CD4-positive, alpha-beta memory T cell (primary cell): Measurements from ENCODE around the gene TNFRSF19. TPM values are rescaled to one million over a fixed set of nuclear protein-coding genes. Genes with fewer than 3 reads are reported as not detected.

Source experiments
- CTCF ChIA-PET: fragments of 350-600 bp; sonication (Branson Sonifier 250); formaldehyde crosslinking; loops from one replicate; lab custom pipeline; 2021; ENCODE audit warnings: inconsistent platforms; ENCODE audit not compliant: partially characterized antibody; lab: Charles Lee
- POLR2A ChIA-PET: fragments of 350-600 bp; sonication (Branson Sonifier 250); formaldehyde crosslinking; loops from one replicate; lab custom pipeline; 2021; ENCODE audit not compliant: partially characterized antibody; lab: Charles Lee
- DNase-seq, 5 donors: peaks; one replicate each; pipeline versions ENCODE4 v3.0.0 to v3.0.0-alpha.2; 2020 to 2022; ENCODE audit warnings: mixed read lengths in 1 of 5
- H3K27ac ChIP-seq: one replicate; pipeline ENCODE4 v1.7.0; 2013; ENCODE audit warnings: low read depth, low read length
- H3K27me3 ChIP-seq: 2 replicates; pipeline ENCODE4 v1.7.0; 2013; ENCODE audit warnings: mild to moderate bottlenecking, low read length, moderate library complexity; ENCODE audit not compliant: insufficient read depth
- H3K36me3 ChIP-seq: 2 replicates; pipeline ENCODE4 v1.7.0; 2013; ENCODE audit warnings: mild to moderate bottlenecking, low read length, moderate library complexity; ENCODE audit not compliant: insufficient read depth
- H3K4me1 ChIP-seq: 2 replicates; pipeline ENCODE4 v1.7.0; 2013; ENCODE audit warnings: mild to moderate bottlenecking, low read length, moderate library complexity; ENCODE audit not compliant: insufficient read depth
- H3K4me3 ChIP-seq, 2 donors: one replicate each; pipeline ENCODE4 v1.7.0; 2013; ENCODE audit warnings: low read length in 2 of 2, mild to moderate bottlenecking in 1 of 2
- H3K9me3 ChIP-seq, 2 donors: one replicate each; pipeline ENCODE4 v1.7.0; 2013; ENCODE audit warnings: low read length in 2 of 2, control low read depth in 1 of 2; ENCODE audit not compliant: control insufficient read depth in 1 of 2
- H3K27ac Mint-ChIP-seq, 7 donors: one replicate each; pipeline ENCODE4 v1.8.0; 2020 to 2021; ENCODE audit warnings: mixed read lengths in 7 of 7, mild to moderate bottlenecking in 6 of 7, inconsistent platforms in 3 of 7, moderate library complexity in 3 of 7
- H3K27me3 Mint-ChIP-seq, 2 donors: one replicate each; pipeline ENCODE4 v1.8.0; 2020 to 2021; ENCODE audit warnings: mixed read lengths in 2 of 2
- H3K36me3 Mint-ChIP-seq, 2 donors: one replicate each; pipeline ENCODE4 v1.8.0; 2020 to 2021; ENCODE audit warnings: mixed read lengths in 2 of 2, inconsistent platforms in 1 of 2, mild to moderate bottlenecking in 1 of 2
- H3K4me1 Mint-ChIP-seq, 4 donors: one replicate each; pipeline ENCODE4 v1.8.0; 2020 to 2021; ENCODE audit warnings: mixed read lengths in 4 of 4, mild to moderate bottlenecking in 1 of 4
- H3K4me3 Mint-ChIP-seq, 8 donors: one replicate each; pipeline ENCODE4 v1.8.0; 2020 to 2021; ENCODE audit warnings: mixed read lengths in 8 of 8, mild to moderate bottlenecking in 7 of 8, moderate library complexity in 6 of 8, inconsistent platforms in 3 of 8
- H3K9me3 Mint-ChIP-seq, 8 donors: one replicate each; pipeline ENCODE4 v1.8.0; 2020 to 2021; ENCODE audit warnings: mixed read lengths in 8 of 8, mild to moderate bottlenecking in 5 of 8, inconsistent platforms in 3 of 8, moderate library complexity in 1 of 8
- intact Hi-C: fragments of 100-400 bp; cut with micrococcal nuclease; formaldehyde crosslinking; loops from one replicate; pipeline ENCODE4 v1.15.1; 2023
- polyA plus RNA-seq, 2 donors: library from polyadenylated mRNA; unstranded; fragments of 300-500 nt; fragmentation: Illumina TruSeq; gene quantifications; one replicate each; pipeline ENCODE4 v1.2.3, GENCODE V29; 2021
- total RNA-seq, 2 experiments: library from RNA; stranded (reverse); gene quantifications; one replicate each; pipeline ENCODE4 v1.2.3, GENCODE V29; 2021

The TNFRSF19 gene
- total and polyA plus RNA-seq, 4 experiments from 2014 or later = 0.27 TPM; not detected in 3

DNA sequence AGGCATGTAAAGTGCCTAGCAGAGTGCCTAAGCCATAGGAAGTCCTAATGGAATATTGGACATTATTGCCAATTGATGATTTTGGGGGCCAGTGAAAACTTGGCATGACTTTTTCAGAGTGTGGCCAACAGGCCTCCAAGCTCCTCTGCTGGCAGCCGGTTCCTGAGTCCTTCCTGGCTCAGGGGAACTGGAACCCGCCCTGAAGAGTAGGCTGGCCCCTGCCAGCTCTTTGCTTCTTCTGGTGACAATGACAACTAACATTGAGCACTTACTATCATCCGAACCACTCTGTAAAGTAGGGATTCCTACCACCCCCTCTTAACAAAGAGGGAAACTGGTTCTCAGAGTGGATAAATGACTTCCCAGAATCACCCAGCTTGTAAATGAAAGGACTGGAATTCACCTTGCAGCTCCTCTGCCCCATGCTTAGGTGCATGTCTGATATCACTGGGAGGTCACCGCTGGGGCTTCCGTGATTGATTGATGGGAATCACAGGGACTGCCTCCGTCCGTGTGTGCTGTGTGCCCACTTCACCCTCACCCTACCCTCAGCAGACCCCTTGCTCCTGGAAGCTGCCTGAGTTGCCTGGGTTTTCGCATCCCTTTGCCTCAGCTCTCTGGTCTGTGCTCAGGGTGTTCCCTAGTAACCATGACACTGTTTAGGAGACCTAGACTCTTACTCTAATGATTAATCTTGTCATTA is 50.6 kb downstream of the TNFRSF19 start:
- Histone ChIP-seq H3K4me3 (no peak overlapping the region), H3K9me3 (no peaks in the 10 kb centered on the region), H3K36me3 (no peaks in the 10 kb centered on the region), H3K27me3 (no peaks in the 10 kb centered on the region), H3K4me1 (no peaks in the 10 kb centered on the region), H3K27ac (no peak overlapping the region)
- H3K4me3 Mint-ChIP-seq = no peak overlapping the region
- peaks cover 0 to 4% of the 10 kb centered on the region in 2 donors for H3K27me3 Mint-ChIP-seq
- H3K4me1 Mint-ChIP-seq = peaks cover 0 to 5% (median 3%) of the 10 kb centered on the region in 4 donors
- peaks cover 0 to 2% (median 0%) of the 10 kb centered on the region in 8 donors for H3K9me3 Mint-ChIP-seq
- POLR2A ChIA-PET = no interaction called here
- intact Hi-C loops = no loop called here
- DNase-seq = no peak
- H3K36me3 Mint-ChIP-seq = no peaks in the 10 kb centered on the region
- CTCF ChIA-PET = interaction anchor here (0.8 kb wide), 1 partner anchor 154 kb away, joined by 3 read pairs; no protein-coding TSS in a partner anchor
- H3K27ac Mint-ChIP-seq = no peak overlapping the region

DNA sequence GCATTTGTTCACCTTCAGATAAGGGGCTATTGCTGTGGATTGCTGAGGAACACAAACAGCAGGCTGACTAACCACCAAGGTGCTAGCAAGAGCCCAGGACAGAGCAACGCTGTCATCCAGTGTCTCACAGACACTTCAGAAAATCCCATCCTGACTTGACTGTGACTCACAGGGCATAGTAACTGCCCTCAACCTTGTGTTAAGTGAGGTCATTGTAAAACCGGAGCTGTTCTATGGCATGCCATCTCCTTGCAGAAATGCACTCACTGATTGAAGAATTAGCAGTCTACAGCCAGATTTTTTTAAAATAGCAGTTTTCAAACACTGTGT is 51.1 kb downstream of the TNFRSF19 start:
- H3K4me1 ChIP-seq = no peaks in the 10 kb centered on the region
- H3K36me3 Mint-ChIP-seq = no peaks in the 10 kb centered on the region
- no peaks in the 10 kb centered on the region for H3K27me3 ChIP-seq
- no peak for DNase-seq
- peaks cover 0 to 5% (median 3%) of the 10 kb centered on the region in 4 donors for H3K4me1 Mint-ChIP-seq
- intact Hi-C loops = no loop called here
- POLR2A ChIA-PET = no interaction called here
- H3K27ac Mint-ChIP-seq = no peak overlapping the region
- no peak overlapping the region for H3K27ac ChIP-seq
- H3K36me3 ChIP-seq = no peaks in the 10 kb centered on the region
- H3K9me3 ChIP-seq = no peaks in the 10 kb centered on the region
- peaks cover 3 to 5% of the 10 kb centered on the region in 2 donors for H3K27me3 Mint-ChIP-seq
- no peak overlapping the region for H3K4me3 ChIP-seq
- H3K9me3 Mint-ChIP-seq = peaks cover 0 to 3% (median 0%) of the 10 kb centered on the region in 8 donors
- no peak overlapping the region for H3K4me3 Mint-ChIP-seq
- CTCF ChIA-PET = interaction anchor here (0.6 to 0.8 kb wide), 2 partner anchors 67 to 154 kb away, joined by 3 read pairs; no protein-coding TSS in a partner anchor

DNA sequence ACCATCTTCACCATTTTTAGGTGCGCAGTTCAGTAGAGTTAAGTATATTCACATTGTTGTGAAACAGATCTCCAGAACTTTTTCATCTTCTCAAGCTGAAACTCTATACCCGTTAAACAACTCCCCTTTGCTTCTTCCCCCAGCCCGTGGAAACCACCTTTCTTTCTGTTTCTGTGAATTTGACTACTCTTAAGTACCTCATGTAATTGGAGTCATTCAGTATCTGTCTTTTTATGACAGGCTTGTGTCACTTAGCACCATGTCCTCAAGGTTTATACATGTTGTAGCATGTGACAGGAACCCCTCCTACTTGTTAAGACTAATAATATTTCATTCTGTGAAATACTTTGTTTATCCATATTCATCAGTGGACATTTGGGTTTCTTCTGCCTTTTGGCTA is 52.8 kb downstream of the TNFRSF19 start:
- no peaks in the 10 kb centered on the region for H3K4me1 ChIP-seq
- H3K4me3 ChIP-seq = no peak overlapping the region
- Mint-ChIP-seq H3K9me3 (peaks cover 0 to 4% (median 0%) of the 10 kb centered on the region in 8 donors), H3K36me3 (no peaks in the 10 kb centered on the region), H3K27ac (no peak overlapping the region), H3K27me3 (peaks cover 3 to 12% of the 10 kb centered on the region in 2 donors), H3K4me1 (no peaks in the 10 kb centered on the region), H3K4me3 (no peak overlapping the region)
- H3K27ac ChIP-seq = no peak overlapping the region
- H3K9me3 ChIP-seq = no peaks in the 10 kb centered on the region
- no peaks in the 10 kb centered on the region for H3K36me3 ChIP-seq
- no peak for DNase-seq
- CTCF ChIA-PET = no interaction called here
- POLR2A ChIA-PET = no interaction called here
- H3K27me3 ChIP-seq = no peaks in the 10 kb centered on the region
- intact Hi-C loops = no loop called here

DNA sequence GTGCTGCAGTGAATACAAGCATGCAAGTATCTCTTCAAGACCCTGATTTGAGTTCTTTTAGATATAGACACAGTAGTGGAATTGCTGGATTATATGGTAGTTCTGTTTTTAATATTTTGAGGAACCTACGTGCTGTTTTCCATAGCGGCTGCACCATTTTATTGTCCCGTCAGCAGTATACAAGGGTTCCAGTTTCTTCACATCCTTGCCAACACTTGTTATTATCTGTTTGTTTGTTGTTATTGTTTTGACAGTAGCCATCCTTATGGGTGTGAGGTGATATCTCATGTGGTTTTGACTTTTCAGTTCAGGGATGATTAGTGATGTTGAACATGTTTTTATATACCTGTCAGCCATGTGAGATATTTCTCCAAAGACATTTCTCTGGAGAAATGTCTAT is 53.2 kb downstream of the TNFRSF19 start:
- H3K9me3 Mint-ChIP-seq = peaks cover 0 to 4% (median 0%) of the 10 kb centered on the region in 8 donors
- intact Hi-C loops = no loop called here

DNA sequence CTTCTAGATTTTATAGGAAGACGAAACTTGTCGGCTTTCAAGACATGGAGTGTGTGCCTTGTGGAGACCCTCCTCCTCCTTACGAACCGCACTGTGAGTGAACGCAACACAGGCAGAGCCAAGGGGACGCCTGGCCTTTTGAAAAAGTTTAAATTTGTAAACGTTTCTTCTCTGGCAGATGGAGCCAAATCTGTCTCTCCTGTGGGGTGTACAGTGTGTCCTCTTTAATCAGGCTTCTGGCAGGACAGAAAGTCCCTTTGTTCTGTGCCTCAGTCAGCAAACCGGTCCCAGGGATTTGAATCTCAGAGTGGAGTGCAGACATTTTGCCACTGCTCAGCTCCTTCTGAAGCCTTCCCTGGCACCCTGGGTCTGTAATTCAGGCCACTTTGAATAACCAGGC is 56.5 kb downstream of the TNFRSF19 start:
- H3K4me1 ChIP-seq = no peaks in the 10 kb centered on the region
- H3K27ac ChIP-seq = no peak overlapping the region
- H3K9me3 Mint-ChIP-seq = peaks cover 0 to 4% (median 0%) of the 10 kb centered on the region in 8 donors
- H3K27me3 Mint-ChIP-seq = peaks cover 9 to 20% of the 10 kb centered on the region in 2 donors
- ChIA-PET CTCF (no interaction called here), POLR2A (no interaction called here)
- no peaks in the 10 kb centered on the region for H3K9me3 ChIP-seq
- intact Hi-C loops = no loop called here
- no peak for DNase-seq
- H3K36me3 Mint-ChIP-seq = no peaks in the 10 kb centered on the region
- no peaks in the 10 kb centered on the region for H3K36me3 ChIP-seq
- H3K4me1 Mint-ChIP-seq = no peaks in the 10 kb centered on the region
- H3K27ac Mint-ChIP-seq = no peak overlapping the region
- H3K4me3 Mint-ChIP-seq = no peak overlapping the region
- H3K4me3 ChIP-seq = no peak overlapping the region
- no peaks in the 10 kb centered on the region for H3K27me3 ChIP-seq

More for the DNA sequence above, 53.2 kb downstream of the TNFRSF19 start:
- Histone ChIP-seq H3K4me3 (no peak overlapping the region), H3K36me3 (no peaks in the 10 kb centered on the region), H3K27ac (no peak overlapping the region), H3K27me3 (no peaks in the 10 kb centered on the region), H3K9me3 (no peaks in the 10 kb centered on the region), H3K4me1 (no peaks in the 10 kb centered on the region)
- H3K27ac Mint-ChIP-seq = no peak overlapping the region
- H3K4me1 Mint-ChIP-seq = no peaks in the 10 kb centered on the region
- ChIA-PET CTCF (no interaction called here), POLR2A (no interaction called here)
- DNase-seq = no peak
- no peaks in the 10 kb centered on the region for H3K36me3 Mint-ChIP-seq
- H3K27me3 Mint-ChIP-seq = peaks cover 3 to 15% of the 10 kb centered on the region in 2 donors
- H3K4me3 Mint-ChIP-seq = peak overlapping the region in 1 of 8 donors; percentile 23

DNA sequence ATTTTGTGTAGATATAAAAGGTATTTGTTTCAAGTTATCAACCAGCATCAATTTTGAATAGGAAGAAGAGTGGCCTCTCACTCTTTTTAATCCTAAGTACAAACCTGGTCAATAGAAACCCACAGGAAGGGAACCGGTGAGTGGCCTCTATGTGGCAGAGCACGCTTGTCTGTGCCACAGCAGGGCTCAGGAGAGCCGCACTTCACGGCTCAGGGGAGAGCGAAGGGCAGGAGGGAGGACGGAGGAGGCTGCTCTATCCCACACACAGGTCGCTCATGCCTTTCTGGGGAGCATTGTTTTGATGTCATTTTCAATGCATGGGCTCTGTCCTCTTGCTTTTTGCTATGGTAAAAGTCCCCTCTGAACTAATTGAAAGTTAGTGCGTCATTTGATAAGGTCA is 57.2 kb downstream of the TNFRSF19 start:
- Histone ChIP-seq H3K36me3 (no peaks in the 10 kb centered on the region), H3K4me1 (no peaks in the 10 kb centered on the region), H3K9me3 (no peaks in the 10 kb centered on the region), H3K27ac (no peak overlapping the region), H3K4me3 (no peak overlapping the region), H3K27me3 (no peaks in the 10 kb centered on the region)
- H3K9me3 Mint-ChIP-seq = peaks cover 0 to 4% (median 0%) of the 10 kb centered on the region in 8 donors
- DNase-seq = no peak
- no peak overlapping the region for H3K4me3 Mint-ChIP-seq
- H3K4me1 Mint-ChIP-seq = no peaks in the 10 kb centered on the region
- H3K27ac Mint-ChIP-seq = no peak overlapping the region
- CTCF ChIA-PET = no interaction called here
- POLR2A ChIA-PET = no interaction called here
- H3K27me3 Mint-ChIP-seq = peaks cover 9 to 20% of the 10 kb centered on the region in 2 donors
- no peaks in the 10 kb centered on the region for H3K36me3 Mint-ChIP-seq
- intact Hi-C loops = no loop called here

DNA sequence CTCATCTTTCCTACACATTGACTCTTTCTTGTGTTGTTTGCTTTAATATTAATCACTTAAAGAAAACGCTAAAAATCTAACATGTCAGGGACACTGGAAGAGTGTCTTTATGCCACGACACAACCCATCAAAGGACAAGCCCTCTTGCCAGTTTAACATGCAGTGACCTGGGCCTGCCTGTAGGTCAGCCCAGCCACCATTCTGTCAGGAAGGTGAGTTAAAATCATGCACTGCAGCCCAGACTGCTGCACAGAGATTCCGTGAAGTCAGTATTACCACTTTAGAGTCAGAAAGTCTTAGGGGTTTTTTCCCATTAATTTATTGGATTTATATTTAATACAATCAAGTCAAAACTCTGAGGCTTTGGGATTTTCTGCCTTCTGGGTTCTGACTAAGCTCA is 58.0 kb downstream of the TNFRSF19 start:
- POLR2A ChIA-PET = no interaction called here
- peaks cover 0 to 4% (median 0%) of the 10 kb centered on the region in 8 donors for H3K9me3 Mint-ChIP-seq
- H3K27ac ChIP-seq = no peak overlapping the region

More for the DNA sequence above, 58.0 kb downstream of the TNFRSF19 start:
- no peak overlapping the region for H3K4me3 ChIP-seq
- intact Hi-C loops = no loop called here
- H3K4me1 ChIP-seq = no peaks in the 10 kb centered on the region
- H3K27me3 Mint-ChIP-seq = peaks cover 7 to 20% of the 10 kb centered on the region in 2 donors
- H3K9me3 ChIP-seq = no peaks in the 10 kb centered on the region
- CTCF ChIA-PET = interaction anchor here (0.7 kb wide), 1 partner anchor 153 kb away, joined by 4 read pairs; no protein-coding TSS in a partner anchor
- H3K4me1 Mint-ChIP-seq = no peaks in the 10 kb centered on the region
- no peak overlapping the region for H3K4me3 Mint-ChIP-seq
- no peak overlapping the region for H3K27ac Mint-ChIP-seq
- no peaks in the 10 kb centered on the region for H3K36me3 ChIP-seq
- no peaks in the 10 kb centered on the region for H3K27me3 ChIP-seq
- H3K36me3 Mint-ChIP-seq = no peaks in the 10 kb centered on the region
- DNase-seq = no peak
